Cerebellar nuclear complex (tissue), 1 donor: Measurements from ENCODE around the gene IGSF23.
A peak's percentile ranks its signal among the peaks of the same experiment; 100 is the strongest.

ENCODE experiments used
- DNase-seq, 2 experiments: peaks; one replicate each; lab custom pipeline; 2025; lab: John Stamatoyannopoulos, UW

The IGSF23 gene

DNA sequence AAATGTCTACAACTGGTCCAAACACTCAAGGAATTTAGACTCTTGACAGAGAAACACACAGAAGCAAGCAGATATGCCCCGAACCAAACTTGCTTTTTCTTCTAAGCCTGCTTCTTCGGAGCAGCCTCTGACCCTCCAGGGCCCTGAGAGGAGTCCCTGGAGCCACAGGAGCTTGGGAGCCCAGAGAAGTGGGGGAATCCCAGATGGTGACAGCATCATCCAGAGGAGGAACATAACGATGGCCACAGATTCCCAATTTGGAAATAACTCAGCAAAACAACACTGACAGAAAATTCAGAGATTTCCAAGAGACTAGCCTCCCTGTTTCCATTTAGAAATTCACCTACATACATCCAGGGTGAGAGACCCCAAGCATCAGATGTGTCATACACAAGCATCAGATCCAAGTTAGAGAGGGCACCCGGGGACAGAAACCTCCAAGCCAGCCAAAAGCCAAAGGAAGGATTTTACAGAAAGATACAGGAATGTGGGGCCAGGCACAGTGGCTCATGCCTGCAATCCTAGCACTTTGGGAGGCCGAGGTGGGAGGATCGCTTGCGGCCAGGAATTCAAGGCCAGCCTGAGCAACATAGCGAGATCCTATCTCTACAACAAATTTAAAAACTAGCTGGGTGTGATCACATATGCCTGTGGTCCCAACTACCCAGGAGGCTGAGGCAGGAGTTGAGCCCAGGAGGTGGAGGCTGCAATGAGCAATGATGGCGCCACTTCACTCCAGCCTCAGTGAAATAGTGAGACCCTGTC, 28.3 kb downstream of the IGSF23 start:
- DNase-seq = no peak

DNA sequence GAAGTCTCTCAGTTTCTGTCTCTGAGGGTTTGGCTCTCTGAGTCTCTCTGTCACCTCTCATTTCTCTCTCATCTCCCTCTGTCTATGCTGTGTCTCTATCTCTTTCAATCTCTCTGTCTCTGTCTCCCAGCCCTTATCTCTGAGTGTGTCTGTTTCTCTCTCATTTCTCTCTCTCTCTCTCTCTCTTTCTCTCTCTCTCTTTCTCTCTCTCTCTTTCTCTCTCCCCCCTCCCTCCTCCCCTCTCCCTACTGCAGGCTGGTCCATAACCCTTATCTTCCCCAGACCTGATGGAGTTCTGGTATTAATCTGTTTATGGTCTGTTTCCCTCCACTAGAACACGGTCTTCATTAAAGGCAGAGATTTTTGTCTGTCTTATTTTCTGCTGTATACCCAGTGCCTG, 29.0 kb downstream of the IGSF23 start:
- DNase-seq = no peak

DNA sequence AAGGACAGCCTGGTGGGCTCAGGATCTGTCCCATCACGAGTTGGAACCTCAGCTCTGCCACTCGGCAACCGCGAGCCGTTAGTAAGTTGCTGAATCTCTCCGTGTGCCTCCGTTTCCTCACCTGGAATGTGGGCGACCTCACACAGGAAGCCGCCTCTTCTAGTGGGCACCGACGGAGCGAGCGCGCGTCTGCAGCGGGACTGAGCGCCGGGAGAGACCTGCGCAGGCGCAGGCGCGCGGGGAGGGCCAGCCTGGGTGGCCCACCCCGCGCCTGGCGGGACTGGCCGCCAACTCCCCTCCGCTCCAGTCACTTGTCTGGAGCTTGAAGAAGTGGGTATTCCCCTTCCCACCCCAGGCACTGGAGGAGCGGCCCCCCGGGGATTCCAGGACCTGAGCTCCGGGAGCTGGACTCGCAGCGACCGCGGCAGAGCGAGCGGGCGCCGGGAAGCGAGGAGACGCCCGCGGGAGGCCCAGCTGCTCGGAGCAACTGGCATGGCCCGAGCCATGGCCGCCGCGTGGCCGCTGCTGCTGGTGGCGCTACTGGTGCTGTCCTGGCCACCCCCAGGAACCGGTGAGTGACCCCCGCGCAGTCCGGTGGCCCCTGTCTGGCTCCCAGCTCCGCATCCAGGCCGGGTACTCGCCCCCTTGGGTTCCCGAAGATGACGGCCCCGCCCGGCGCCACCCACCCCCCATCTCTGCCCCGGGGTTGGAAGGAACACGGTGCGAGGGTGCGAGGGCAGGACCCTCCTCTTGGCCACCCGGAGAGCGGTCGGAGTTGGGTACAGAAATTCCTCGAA, 30.4 kb downstream of the IGSF23 start, which contains the start of gene PVR:
Gene PVR, plus strand, starts transcription at position 306 of the 797 bp plus-strand sequence. Its CDS starts 187 bp downstream, at position 493.
- peak in 1 of 2 experiments; percentile 16 for DNase-seq

DNA sequence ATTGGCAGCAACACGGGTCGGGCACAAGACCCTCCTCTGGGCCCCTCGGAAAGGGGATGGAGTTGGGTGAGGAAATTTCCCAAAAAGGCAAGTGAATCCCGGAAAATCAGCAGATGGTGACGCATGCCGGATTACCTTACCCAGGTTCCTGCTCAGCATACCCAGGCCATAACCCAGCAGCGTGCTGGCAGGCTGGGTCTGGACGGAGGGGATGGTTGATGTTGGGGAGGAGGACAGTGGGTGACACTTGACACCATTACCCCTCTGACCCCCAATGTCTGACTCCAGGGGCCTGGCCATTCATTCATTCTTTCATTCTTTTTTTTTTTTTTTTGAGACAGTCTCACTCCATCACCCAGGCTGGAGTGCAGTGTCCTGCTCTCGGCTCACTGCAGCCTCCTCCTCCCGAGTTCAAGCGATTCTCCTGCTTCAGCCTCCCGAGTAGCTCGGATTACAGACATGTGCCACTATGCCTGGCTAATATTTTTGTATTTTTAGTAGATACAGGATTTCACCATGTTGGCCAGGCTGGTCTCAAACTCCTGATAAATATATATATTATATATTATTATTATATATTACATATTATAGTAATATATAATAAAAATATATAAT, 31.1 kb downstream of the IGSF23 start:
- DNase-seq = no peak

- DNase-seq = no peak
These were observed 32.2 kb downstream of the IGSF23 start for GRCh38 chr19:44645407-44646048.

DNA sequence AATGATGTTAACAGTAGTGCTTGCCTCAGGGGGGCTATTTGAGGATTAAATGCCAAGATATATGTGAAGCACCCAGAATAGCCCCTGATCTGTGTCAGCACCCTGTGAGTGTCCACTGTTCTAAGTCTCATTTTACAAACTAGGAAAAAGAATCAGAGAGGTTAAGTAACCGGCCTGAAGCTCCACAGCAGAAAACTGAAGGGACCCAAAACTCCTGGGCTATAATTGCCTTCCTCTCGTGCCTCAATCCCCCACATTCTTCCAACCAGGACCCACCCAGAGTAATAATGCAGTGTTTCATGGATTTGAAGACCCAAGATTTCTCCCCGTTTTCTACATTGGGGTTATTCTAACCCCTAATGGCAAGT, 32.7 kb downstream of the IGSF23 start:
- no peak for DNase-seq

GRCh38 chr19:44647144-44647543, 33.8 kb downstream of the IGSF23 start:
- no peak for DNase-seq

DNA sequence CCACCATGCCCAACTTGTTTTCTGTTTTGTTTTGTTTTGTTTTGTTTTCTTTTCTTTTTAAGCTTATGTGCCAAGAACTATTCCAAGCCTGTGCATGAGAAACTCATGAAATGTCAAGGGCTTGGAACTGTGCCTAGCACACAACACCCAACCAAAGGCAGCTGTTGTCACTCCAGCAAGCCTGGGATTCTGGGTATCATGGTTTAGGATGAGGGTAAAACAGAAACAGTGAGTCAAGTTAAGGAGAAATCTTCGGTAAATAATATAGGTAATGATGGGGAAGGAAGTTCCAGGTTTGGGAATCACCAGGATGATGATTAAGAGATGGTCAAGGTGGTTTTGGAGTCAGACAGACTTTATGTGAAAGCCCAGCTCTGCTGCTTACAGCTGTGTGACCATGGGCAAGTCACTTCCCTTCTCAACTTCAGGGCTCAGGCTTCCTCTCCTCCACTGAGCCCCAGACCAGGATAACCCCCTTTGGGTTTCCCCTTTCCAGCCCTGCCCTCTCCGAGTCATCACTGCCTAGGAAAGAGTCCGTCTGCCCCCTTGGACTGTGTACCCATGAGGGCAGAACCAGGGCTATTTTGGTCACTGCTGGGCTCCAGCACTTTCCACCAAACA, 35.4 kb downstream of the IGSF23 start:
- no peak for DNase-seq

DNA sequence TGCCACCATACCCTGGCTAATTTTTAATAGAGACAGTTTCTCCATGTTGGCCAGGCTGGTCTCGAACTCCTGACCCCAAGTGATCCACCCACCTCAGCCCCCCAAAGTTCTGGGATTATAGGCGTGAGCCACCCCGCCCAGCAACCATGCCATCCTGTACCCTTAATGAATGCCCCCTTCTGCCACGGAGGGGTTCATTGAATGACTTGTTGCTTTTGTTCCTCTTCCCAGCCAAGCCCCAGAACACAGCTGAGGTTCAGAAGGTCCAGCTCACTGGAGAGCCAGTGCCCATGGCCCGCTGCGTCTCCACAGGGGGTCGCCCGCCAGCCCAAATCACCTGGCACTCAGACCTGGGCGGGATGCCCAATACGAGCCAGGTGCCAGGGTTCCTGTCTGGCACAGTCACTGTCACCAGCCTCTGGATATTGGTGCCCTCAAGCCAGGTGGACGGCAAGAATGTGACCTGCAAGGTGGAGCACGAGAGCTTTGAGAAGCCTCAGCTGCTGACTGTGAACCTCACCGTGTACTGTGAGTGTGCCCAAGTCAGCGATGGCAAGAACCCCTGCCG, 36.3 kb downstream of the IGSF23 start:
- no peak for DNase-seq

DNA sequence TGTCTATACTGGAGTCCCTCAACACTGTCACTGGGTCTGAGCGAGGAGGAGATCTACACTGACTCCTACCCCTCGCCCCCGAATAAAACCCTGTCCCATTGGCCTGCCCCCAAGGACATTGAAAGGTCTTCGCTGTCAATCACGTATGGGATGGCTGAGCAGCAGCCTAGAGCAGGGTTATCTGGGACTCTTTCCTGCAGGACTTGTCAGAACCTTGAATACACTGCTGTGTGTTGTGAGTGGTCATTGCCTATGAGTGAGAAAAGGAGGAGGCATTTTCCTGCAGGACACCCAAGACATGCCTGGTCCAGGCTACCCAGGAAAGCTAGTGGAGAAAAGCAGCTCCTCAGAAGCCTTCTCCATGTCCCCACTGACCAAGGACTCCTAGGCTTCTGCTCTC, 40.0 kb downstream of the IGSF23 start:
- no peak for DNase-seq

- no peak for DNase-seq
These were observed 40.8 kb downstream of the IGSF23 start for GRCh38 chr19:44653977-44654774.

DNA sequence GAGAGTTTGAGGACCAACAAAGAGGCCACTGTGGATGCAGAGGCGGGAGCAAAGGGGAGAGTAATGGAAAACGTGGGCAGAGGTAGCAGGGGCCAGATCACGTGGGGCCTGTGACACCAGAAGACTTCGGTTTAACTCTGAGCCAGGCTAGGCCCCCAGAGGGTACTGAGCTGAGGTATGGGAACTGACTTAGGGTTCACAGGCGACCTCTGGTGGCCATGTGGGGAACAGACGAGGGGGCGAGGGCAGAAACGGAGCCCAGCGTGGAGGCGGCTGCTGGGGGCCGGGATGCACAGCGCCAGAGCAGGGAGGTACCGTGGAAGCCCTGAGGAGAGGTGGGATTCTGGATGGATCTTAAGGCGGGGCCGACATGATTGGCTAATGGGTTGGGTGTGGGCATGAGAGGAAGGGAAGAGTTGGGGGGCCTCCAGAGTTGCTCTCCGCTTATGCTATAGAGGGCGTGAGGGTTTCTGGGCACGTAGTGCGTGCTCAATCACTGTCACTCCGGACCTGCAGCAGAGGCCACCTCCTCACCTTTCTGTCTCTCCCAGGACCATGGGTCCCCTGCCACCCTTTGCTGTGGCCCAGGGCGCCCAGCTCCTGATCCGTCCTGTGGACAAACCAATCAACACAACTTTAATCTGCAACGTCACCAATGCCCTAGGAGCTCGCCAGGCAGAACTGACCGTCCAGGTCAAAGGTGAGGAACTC, 44.0 kb downstream of the IGSF23 start:
- no peak for DNase-seq

DNA sequence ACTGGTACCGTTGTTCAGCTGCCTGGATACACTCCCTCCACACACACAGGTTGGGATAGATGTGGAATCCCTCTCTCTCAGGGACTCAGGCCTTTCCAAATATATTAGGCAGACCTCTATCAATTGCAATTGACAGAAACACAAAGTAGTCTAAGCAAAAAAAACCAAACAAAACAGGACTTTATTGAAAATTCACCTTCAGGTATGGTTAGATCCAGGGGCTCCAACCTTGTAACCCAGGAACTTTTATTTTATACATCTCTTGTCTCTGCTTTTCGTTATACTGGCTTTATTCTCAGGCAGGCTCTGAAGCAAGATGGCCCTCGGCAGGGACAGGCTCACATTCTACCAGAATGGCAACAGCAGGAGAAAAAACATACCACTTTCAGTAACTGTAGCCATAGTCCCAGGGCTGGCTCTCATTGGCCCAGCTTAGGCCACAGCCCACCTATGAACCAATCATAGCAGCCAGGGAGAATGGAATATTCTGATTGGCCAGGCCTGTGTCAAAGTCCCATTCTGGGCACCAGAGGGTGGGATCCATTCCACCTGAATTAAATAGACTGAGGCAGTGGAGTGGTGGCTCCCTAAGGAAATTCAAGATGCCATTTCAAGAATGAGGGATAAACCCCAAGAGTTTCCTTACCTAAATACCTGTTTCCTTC, 44.8 kb downstream of the IGSF23 start:
- no peak for DNase-seq

GRCh38 chr19:44660081-44660480, 46.7 kb downstream of the IGSF23 start:
- DNase-seq = no peak

DNA sequence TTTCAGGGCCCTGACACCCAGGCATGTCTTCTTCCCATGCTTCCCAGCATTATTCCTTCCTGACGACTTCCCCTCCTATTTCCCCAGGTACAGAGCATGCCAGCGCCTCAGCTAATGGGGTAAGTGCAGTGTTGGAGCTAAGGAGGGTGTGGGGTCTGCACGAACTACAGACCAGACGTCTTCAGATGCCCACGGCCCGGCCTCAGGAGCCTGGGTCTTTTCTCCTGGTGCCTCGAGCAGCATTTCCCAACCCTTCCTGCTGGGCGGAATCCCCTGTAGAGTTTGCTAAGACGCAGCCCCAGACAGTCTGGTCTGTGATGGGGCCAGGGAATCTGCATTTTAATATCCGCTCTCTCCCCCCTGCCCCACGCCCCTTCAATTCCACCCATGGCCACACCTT, 47.8 kb downstream of the IGSF23 start:
- no peak for DNase-seq

- no peak for DNase-seq
These were observed 48.5 kb downstream of the IGSF23 start for GRCh38 chr19:44661904-44662303.

DNA sequence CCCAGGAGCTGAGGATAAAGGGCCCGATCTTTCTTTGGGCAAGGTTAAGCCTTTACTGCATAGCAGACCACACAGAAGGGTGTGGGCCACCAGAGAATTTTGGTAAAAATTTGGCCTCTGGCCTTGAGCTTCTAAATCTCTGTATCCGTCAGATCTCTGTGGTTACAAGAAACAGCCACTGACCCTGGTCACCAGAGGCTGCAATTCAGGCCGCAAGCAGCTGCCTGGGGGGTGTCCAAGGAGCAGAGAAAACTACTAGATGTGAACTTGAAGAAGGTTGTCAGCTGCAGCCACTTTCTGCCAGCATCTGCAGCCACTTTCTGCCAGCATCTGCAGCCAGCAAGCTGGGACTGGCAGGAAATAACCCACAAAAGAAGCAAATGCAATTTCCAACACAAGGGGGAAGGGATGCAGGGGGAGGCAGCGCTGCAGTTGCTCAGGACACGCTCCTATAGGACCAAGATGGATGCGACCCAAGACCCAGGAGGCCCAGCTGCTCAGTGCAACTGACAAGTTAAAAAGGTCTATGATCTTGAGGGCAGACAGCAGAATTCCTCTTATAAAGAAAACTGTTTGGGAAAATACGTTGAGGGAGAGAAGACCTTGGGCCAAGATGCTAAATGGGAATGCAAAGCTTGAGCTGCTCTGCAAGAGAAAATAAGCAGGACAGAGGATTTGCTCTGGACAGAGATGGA, 49.5 kb downstream of the IGSF23 start:
- no peak for DNase-seq

- DNase-seq = no peak
These were observed 50.6 kb downstream of the IGSF23 start for GRCh38 chr19:44663996-44664395.

GRCh38 chr19:44664976-44665375, 51.6 kb downstream of the IGSF23 start:
- no peak for DNase-seq
